Naive B cell (primary cell): Measurements from ENCODE around the gene GFOD1. TPM values are rescaled to one million over a fixed set of nuclear protein-coding genes. Genes with fewer than 3 reads are reported as not detected.
A peak's percentile ranks its signal among the peaks of the same experiment; 100 is the strongest.
"Not testable (repeated sequence)": the region's sequence is repeated elsewhere in the genome, so short reads cannot be mapped to it uniquely, and the experiment has no call there.

Source experiments
- ATAC-seq, 2 donors: fragments of 150-1000 bp; cut with Tn5 transposase; 2 replicates each; pipeline ENCODE4 v1.10.0; 2021; ENCODE audit warnings: low read depth in 2 of 2, mild to moderate bottlenecking in 2 of 2, moderate library complexity in 2 of 2
- DNase-seq: peaks from one replicate; pipeline ENCODE4 v3.0.0; 2022
- H3K27ac Mint-ChIP-seq, 6 donors: one replicate each; pipeline ENCODE4 v1.8.0; 2020 to 2022; ENCODE audit warnings: mild to moderate bottlenecking in 6 of 6, mixed read lengths in 6 of 6, moderate library complexity in 5 of 6, inconsistent platforms in 2 of 6
- H3K27me3 Mint-ChIP-seq, 3 donors: one replicate each; pipeline ENCODE4 v1.8.0; 2021 to 2022; ENCODE audit warnings: mixed read lengths in 3 of 3, mild to moderate bottlenecking in 1 of 3
- H3K36me3 Mint-ChIP-seq, 2 donors: one replicate each; pipeline ENCODE4 v1.8.0; 2020 to 2022; ENCODE audit warnings: mixed read lengths in 2 of 2, inconsistent platforms in 1 of 2, mild to moderate bottlenecking in 1 of 2
- H3K4me1 Mint-ChIP-seq, 3 donors: one replicate each; pipeline ENCODE4 v1.8.0; 2020 to 2022; ENCODE audit warnings: mixed read lengths in 3 of 3, inconsistent platforms in 1 of 3, mild to moderate bottlenecking in 1 of 3, moderate library complexity in 1 of 3
- H3K4me3 Mint-ChIP-seq, 8 donors: one replicate each; pipeline ENCODE4 v1.8.0; 2020 to 2022; ENCODE audit warnings: mild to moderate bottlenecking in 8 of 8, mixed read lengths in 8 of 8, moderate library complexity in 8 of 8, inconsistent platforms in 2 of 8
- H3K9me3 Mint-ChIP-seq, 7 donors: one replicate each; pipeline ENCODE4 v1.8.0; 2020 to 2022; ENCODE audit warnings: mixed read lengths in 7 of 7, mild to moderate bottlenecking in 5 of 7, inconsistent platforms in 2 of 7, moderate library complexity in 1 of 7
- polyA plus RNA-seq, 6 donors: library from polyadenylated mRNA; unstranded; fragments of 300-500 nt; fragmentation: Illumina TruSeq; gene quantifications; one replicate each; pipeline ENCODE4 v1.2.3, GENCODE V29; 2021; ENCODE audit warnings: low read depth in 6 of 6

The GFOD1 gene
- polyA plus RNA-seq, 6 donors from 2014 or later, result 2.9 to 10.7 (median 5.4) TPM

- H3K27ac Mint-ChIP-seq, result peak overlapping the region in 1 of 6 donors; percentile 16
- DNase-seq (no peak), ATAC-seq (no peak)
- H3K36me3 Mint-ChIP-seq, result no peaks in the 10 kb centered on the region
- H3K4me1 Mint-ChIP-seq, result peaks cover 11 to 28% (median 11%) of the 10 kb centered on the region in 3 donors
- H3K4me3 Mint-ChIP-seq, result no peak overlapping the region
- no peaks in the 10 kb centered on the region for H3K27me3 Mint-ChIP-seq
- no peaks in the 10 kb centered on the region for H3K9me3 Mint-ChIP-seq
Measured at GRCh38 chr6:13402711-13403110, 84.7 kb downstream of the GFOD1 start.

GRCh38 chr6:13400772-13401171 is 86.6 kb downstream of the GFOD1 start:
- ATAC-seq, result peak in 1 of 2 donors; percentile 14

GRCh38 chr6:13398421-13398994 is 88.9 kb downstream of the GFOD1 start:
- H3K9me3 Mint-ChIP-seq, result no peaks in the 10 kb centered on the region
- DNase-seq, result no peak
- H3K4me3 Mint-ChIP-seq, result no peak overlapping the region
- H3K27me3 Mint-ChIP-seq, result no peaks in the 10 kb centered on the region
- peak overlapping the region in 1 of 6 donors; percentile 93 for H3K27ac Mint-ChIP-seq
- H3K36me3 Mint-ChIP-seq, result no peaks in the 10 kb centered on the region
- peaks cover 38 to 44% (median 40%) of the 10 kb centered on the region in 3 donors for H3K4me1 Mint-ChIP-seq
- ATAC-seq, result no peak

More at GRCh38 chr6:13400772-13401171, 86.6 kb downstream of the GFOD1 start:
- Mint-ChIP-seq H3K9me3 (no peaks in the 10 kb centered on the region), H3K36me3 (no peaks in the 10 kb centered on the region), H3K4me1 (peaks cover 28 to 33% (median 30%) of the 10 kb centered on the region in 3 donors), H3K27ac (peak overlapping the region in 4 of 6 donors; percentile 0 to 32 (median 14)), H3K4me3 (no peak overlapping the region), H3K27me3 (no peaks in the 10 kb centered on the region)
- DNase-seq, result no peak

GRCh38 chr6:13398069-13398381 is 89.4 kb downstream of the GFOD1 start:
- ATAC-seq (no peak), DNase-seq (no peak)
- Mint-ChIP-seq H3K27ac (peak overlapping the region in 5 of 6 donors; percentile 41 to 99 (median 95)), H3K9me3 (no peaks in the 10 kb centered on the region), H3K4me3 (peak overlapping the region in 3 of 8 donors; percentile 38 to 69 (median 45)), H3K27me3 (no peaks in the 10 kb centered on the region), H3K4me1 (peaks cover 38 to 44% (median 40%) of the 10 kb centered on the region in 3 donors), H3K36me3 (no peaks in the 10 kb centered on the region)

GRCh38 chr6:13397359-13398068 is 89.9 kb downstream of the GFOD1 start:
- H3K9me3 Mint-ChIP-seq, result no peaks in the 10 kb centered on the region
- DNase-seq (peak; percentile 62), ATAC-seq (peak; percentile 75 to 77)
- H3K27me3 Mint-ChIP-seq, result no peaks in the 10 kb centered on the region
- H3K27ac Mint-ChIP-seq, result peak overlapping the region; percentile 93 to 99 (median 96)
- no peaks in the 10 kb centered on the region for H3K36me3 Mint-ChIP-seq
- H3K4me1 Mint-ChIP-seq, result peaks cover 40 to 44% (median 42%) of the 10 kb centered on the region in 3 donors
- H3K4me3 Mint-ChIP-seq, result peak overlapping the region in 6 of 8 donors; percentile 56 to 74 (median 60)

- no peaks in the 10 kb centered on the region for H3K9me3 Mint-ChIP-seq
- H3K4me3 Mint-ChIP-seq, result peak overlapping the region in 6 of 8 donors; percentile 43 to 74 (median 56)
- peak overlapping the region; percentile 93 to 99 (median 96) for H3K27ac Mint-ChIP-seq
- H3K36me3 Mint-ChIP-seq, result no peaks in the 10 kb centered on the region
- no peaks in the 10 kb centered on the region for H3K27me3 Mint-ChIP-seq
- ATAC-seq, result no peak
- peaks cover 42 to 45% (median 44%) of the 10 kb centered on the region in 3 donors for H3K4me1 Mint-ChIP-seq
- no peak for DNase-seq
Measured at GRCh38 chr6:13396241-13396792, 91.1 kb downstream of the GFOD1 start.

- no peaks in the 10 kb centered on the region for H3K27me3 Mint-ChIP-seq
- peaks cover 40 to 43% (median 43%) of the 10 kb centered on the region in 3 donors for H3K4me1 Mint-ChIP-seq
- no peaks in the 10 kb centered on the region for H3K36me3 Mint-ChIP-seq
- peak overlapping the region; percentile 93 to 99 (median 96) for H3K27ac Mint-ChIP-seq
- no peaks in the 10 kb centered on the region for H3K9me3 Mint-ChIP-seq
- peak; percentile 48 for DNase-seq
- H3K4me3 Mint-ChIP-seq, result peak overlapping the region in 5 of 8 donors; percentile 44 to 74 (median 61)
- ATAC-seq, result peak; percentile 76 to 79
Measured at GRCh38 chr6:13395272-13396237, 91.8 kb downstream of the GFOD1 start.

- H3K9me3 Mint-ChIP-seq, result peaks cover 0 to 8% (median 3%) of the 10 kb centered on the region in 7 donors
- H3K4me1 Mint-ChIP-seq, result peaks cover 39 to 42% (median 41%) of the 10 kb centered on the region in 3 donors
- ATAC-seq (no peak), DNase-seq (no peak)
- H3K36me3 Mint-ChIP-seq, result peaks cover 0 to 8% of the 10 kb centered on the region in 2 donors
- peak overlapping the region in 3 of 6 donors; percentile 25 to 72 (median 63) for H3K27ac Mint-ChIP-seq
- no peak overlapping the region for H3K4me3 Mint-ChIP-seq
- no peaks in the 10 kb centered on the region for H3K27me3 Mint-ChIP-seq
Measured at GRCh38 chr6:13392462-13392861, 94.9 kb downstream of the GFOD1 start.

- peaks cover 0 to 8% (median 3%) of the 10 kb centered on the region in 7 donors for H3K9me3 Mint-ChIP-seq
- no peak overlapping the region for H3K4me3 Mint-ChIP-seq
- no peak for ATAC-seq
- H3K36me3 Mint-ChIP-seq, result peaks cover 0 to 8% of the 10 kb centered on the region in 2 donors
- no peak for DNase-seq
- H3K4me1 Mint-ChIP-seq, result peaks cover 32 to 34% (median 33%) of the 10 kb centered on the region in 3 donors
- H3K27me3 Mint-ChIP-seq, result no peaks in the 10 kb centered on the region
- no peak overlapping the region for H3K27ac Mint-ChIP-seq
Measured at GRCh38 chr6:13391537-13391936, 95.9 kb downstream of the GFOD1 start.

GRCh38 chr6:13390658-13391057 is 96.7 kb downstream of the GFOD1 start:
- Mint-ChIP-seq H3K36me3 (peaks cover 0 to 8% of the 10 kb centered on the region in 2 donors), H3K27me3 (no peaks in the 10 kb centered on the region), H3K4me1 (peaks cover 24 to 27% (median 24%) of the 10 kb centered on the region in 3 donors), H3K27ac (peak overlapping the region in 3 of 6 donors; percentile 52 to 89 (median 75)), H3K9me3 (peaks cover 0 to 8% (median 3%) of the 10 kb centered on the region in 7 donors), H3K4me3 (no peak overlapping the region)
- DNase-seq (no peak), ATAC-seq (no peak)

- H3K36me3 Mint-ChIP-seq, H3K27me3 Mint-ChIP-seq, H3K9me3 Mint-ChIP-seq, DNase-seq, H3K27ac Mint-ChIP-seq, ATAC-seq, H3K4me3 Mint-ChIP-seq: not testable (repeated sequence)
- peaks cover 17 to 22% (median 18%) of the 10 kb centered on the region in 3 donors for H3K4me1 Mint-ChIP-seq
Measured at GRCh38 chr6:13389237-13389636, 98.2 kb downstream of the GFOD1 start.

GRCh38 chr6:13388769-13389168 is 98.6 kb downstream of the GFOD1 start:
- not testable (repeated sequence) for H3K4me3 Mint-ChIP-seq, H3K36me3 Mint-ChIP-seq, H3K27me3 Mint-ChIP-seq, DNase-seq, ATAC-seq, H3K9me3 Mint-ChIP-seq
- peak overlapping the region in 1 of 6 donors; percentile 57 for H3K27ac Mint-ChIP-seq
- peaks cover 16 to 25% (median 20%) of the 10 kb centered on the region in 3 donors for H3K4me1 Mint-ChIP-seq

- H3K4me3 Mint-ChIP-seq, result no peak overlapping the region
Measured at GRCh38 chr6:13384966-13385365, 102.4 kb downstream of the GFOD1 start.

More at GRCh38 chr6:13384966-13385365, 102.4 kb downstream of the GFOD1 start:
- H3K9me3 Mint-ChIP-seq, result peaks cover 0 to 10% (median 3%) of the 10 kb centered on the region in 7 donors
- DNase-seq, result no peak
- ATAC-seq, result no peak
- no peaks in the 10 kb centered on the region for H3K27me3 Mint-ChIP-seq
- H3K4me1 Mint-ChIP-seq, result peaks cover 28 to 55% (median 38%) of the 10 kb centered on the region in 3 donors
- H3K36me3 Mint-ChIP-seq, result peaks cover 0 to 4% of the 10 kb centered on the region in 2 donors
- peak overlapping the region in 5 of 6 donors; percentile 24 to 89 (median 68) for H3K27ac Mint-ChIP-seq
